Loucy (cell line): ENCODE data around the gene USP1.

Experiments
- H2AFZ ChIP-seq: fragments of 200-600 bp; sonication (generic); 2 replicates; pipeline ENCODE4 v1.6.0; 2016; ENCODE audit warnings: antibody characterized with exemption, mild to moderate bottlenecking, low read length, moderate library complexity
- H3F3A ChIP-seq: fragments of 200-600 bp; 2 replicates; pipeline ENCODE4 v1.6.0; 2016; ENCODE audit warnings: antibody characterized with exemption, low read depth, mild to moderate bottlenecking
- H3K27me3 ChIP-seq: fragments of 200-600 bp; sonication (generic); 2 replicates; pipeline ENCODE4 v1.6.1; 2014; ENCODE audit warnings: low read length, mild to moderate bottlenecking; ENCODE audit not compliant: insufficient read depth, poor library complexity, severe bottlenecking
- H3K36me3 ChIP-seq: fragments of 200-600 bp; sonication (generic); 2 replicates; pipeline ENCODE4 v1.6.1; 2016; ENCODE audit warnings: low read length; ENCODE audit not compliant: insufficient read depth
- H3K4me1 ChIP-seq: fragments of 200-600 bp; sonication (generic); 2 replicates; pipeline ENCODE4 v1.5.1; 2014; ENCODE audit warnings: low read length, mild to moderate bottlenecking; ENCODE audit not compliant: insufficient read depth, poor library complexity, severe bottlenecking
- H3K4me2 ChIP-seq: fragments of 200-600 bp; sonication (generic); 2 replicates; pipeline ENCODE4 v1.6.0; 2014; ENCODE audit warnings: antibody characterized with exemption, low read length, low read depth, mild to moderate bottlenecking; ENCODE audit not compliant: poor library complexity, severe bottlenecking
- H3K4me3 ChIP-seq: fragments of 200-600 bp; sonication (generic); 2 replicates; pipeline ENCODE4 v1.5.1; 2014; ENCODE audit warnings: low read length, mild to moderate bottlenecking, mixed read lengths; ENCODE audit not compliant: poor library complexity, severe bottlenecking
- H3K79me2 ChIP-seq: fragments of 200-600 bp; sonication (generic); 2 replicates; pipeline ENCODE4 v1.6.1; 2014; ENCODE audit warnings: low read length; ENCODE audit not compliant: insufficient read depth
- H3K9ac ChIP-seq: fragments of 200-600 bp; sonication (generic); 2 replicates; pipeline ENCODE4 v1.6.0; 2014; ENCODE audit warnings: mild to moderate bottlenecking, low read depth, low read length, moderate library complexity; ENCODE audit not compliant: poor library complexity, severe bottlenecking
- H3K9me2 ChIP-seq: fragments of 200-600 bp; sonication (generic); replicated peaks from 2 replicates; pipeline ENCODE4 v1.6.1; 2016; ENCODE audit warnings: low read depth, low read length, mixed read lengths
- H3K9me3 ChIP-seq: fragments of 200-600 bp; sonication (generic); 2 replicates; pipeline ENCODE4 v1.6.1; 2014; ENCODE audit warnings: mild to moderate bottlenecking, antibody characterized with exemption, low read length, low read depth; ENCODE audit not compliant: insufficient read depth
- H4K20me1 ChIP-seq: fragments of 200-600 bp; sonication (generic); 2 replicates; pipeline ENCODE4 v1.6.0; 2014; ENCODE audit warnings: antibody characterized with exemption, low read length, mild to moderate bottlenecking; ENCODE audit not compliant: insufficient read depth, poor library complexity, severe bottlenecking
- EZH2phosphoT487 ChIP-seq: fragments of 200-600 bp; IDR thresholded peaks from 2 replicates; pipeline ENCODE4 v1.6.1; 2018; ENCODE audit warnings: antibody characterized with exemption, mild to moderate bottlenecking, moderate library complexity, borderline replicate concordance
- TF ChIP-seq, protein P1 (sequence below): fragments of 200-600 bp; sonication (generic); conservative IDR thresholded peaks from 2 replicates; pipeline ENCODE4 v1.5.1; 2014; ENCODE audit warnings: mild to moderate bottlenecking, antibody characterized with exemption, low read length

The USP1 gene

GRCh38 chr1:62493656-62494055, 56.8 kb downstream of the USP1 start:
- no peaks in the 10 kb centered on the region for H4K20me1 ChIP-seq

DNA sequence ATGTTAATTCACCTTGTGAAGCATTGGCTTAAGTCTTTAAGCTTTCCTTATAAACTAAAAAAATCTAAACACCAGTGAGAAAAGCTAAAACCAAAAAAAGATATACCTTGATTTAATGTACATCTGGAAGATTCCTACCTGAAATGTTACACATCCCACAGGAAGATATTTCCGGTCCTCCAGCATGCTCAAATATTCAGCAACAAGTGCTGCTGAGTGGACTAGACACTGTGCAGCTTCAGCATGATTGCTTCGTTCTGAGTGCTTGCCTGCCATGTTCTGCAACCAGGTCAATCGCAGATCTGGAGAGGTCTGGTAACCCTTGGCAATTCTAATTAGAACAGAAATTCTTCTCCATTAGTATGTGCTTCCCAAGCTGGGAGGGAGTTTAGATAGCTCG, 57.3 kb downstream of the USP1 start:
- Histone ChIP-seq H3K36me3 (peaks cover 32% of the 10 kb centered on the region; the same call in 1 of the 2 replicates), H3K9me3 (no peaks in the 10 kb centered on the region), H3K9ac (no peak overlapping the region), H3K27me3 (no peaks in the 10 kb centered on the region), H4K20me1 (no peaks in the 10 kb centered on the region), H2AFZ (no peak overlapping the region), H3K9me2 (no peaks in the 10 kb centered on the region), H3K79me2 (no peaks in the 10 kb centered on the region), H3K4me1 (no peaks in the 10 kb centered on the region), H3F3A (no peaks in the 10 kb centered on the region), H3K4me2 (no peak overlapping the region), H3K4me3 (no peak overlapping the region)
- TF ChIP-seq, protein P1, sequence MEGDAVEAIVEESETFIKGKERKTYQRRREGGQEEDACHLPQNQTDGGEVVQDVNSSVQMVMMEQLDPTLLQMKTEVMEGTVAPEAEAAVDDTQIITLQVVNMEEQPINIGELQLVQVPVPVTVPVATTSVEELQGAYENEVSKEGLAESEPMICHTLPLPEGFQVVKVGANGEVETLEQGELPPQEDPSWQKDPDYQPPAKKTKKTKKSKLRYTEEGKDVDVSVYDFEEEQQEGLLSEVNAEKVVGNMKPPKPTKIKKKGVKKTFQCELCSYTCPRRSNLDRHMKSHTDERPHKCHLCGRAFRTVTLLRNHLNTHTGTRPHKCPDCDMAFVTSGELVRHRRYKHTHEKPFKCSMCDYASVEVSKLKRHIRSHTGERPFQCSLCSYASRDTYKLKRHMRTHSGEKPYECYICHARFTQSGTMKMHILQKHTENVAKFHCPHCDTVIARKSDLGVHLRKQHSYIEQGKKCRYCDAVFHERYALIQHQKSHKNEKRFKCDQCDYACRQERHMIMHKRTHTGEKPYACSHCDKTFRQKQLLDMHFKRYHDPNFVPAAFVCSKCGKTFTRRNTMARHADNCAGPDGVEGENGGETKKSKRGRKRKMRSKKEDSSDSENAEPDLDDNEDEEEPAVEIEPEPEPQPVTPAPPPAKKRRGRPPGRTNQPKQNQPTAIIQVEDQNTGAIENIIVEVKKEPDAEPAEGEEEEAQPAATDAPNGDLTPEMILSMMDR = no peak
- TF ChIP-seq EZH2phosphoT487 = no peak

More at GRCh38 chr1:62493656-62494055, 56.8 kb downstream of the USP1 start:
- no peaks in the 10 kb centered on the region for H3K79me2 ChIP-seq
- peaks cover 34% of the 10 kb centered on the region; the same call in 1 of the 2 replicates for H3K36me3 ChIP-seq
- H3K9me2 ChIP-seq = no peaks in the 10 kb centered on the region
- H3K4me2 ChIP-seq = no peak overlapping the region
- H3K4me3 ChIP-seq = no peak overlapping the region
- TF ChIP-seq, protein P1 = no peak
- TF ChIP-seq EZH2phosphoT487 = no peak
- no peaks in the 10 kb centered on the region for H3F3A ChIP-seq
- no peak overlapping the region for H3K9ac ChIP-seq
- no peak overlapping the region for H2AFZ ChIP-seq
- H3K4me1 ChIP-seq = no peaks in the 10 kb centered on the region
- no peaks in the 10 kb centered on the region for H3K27me3 ChIP-seq
- H3K9me3 ChIP-seq = no peaks in the 10 kb centered on the region

DNA sequence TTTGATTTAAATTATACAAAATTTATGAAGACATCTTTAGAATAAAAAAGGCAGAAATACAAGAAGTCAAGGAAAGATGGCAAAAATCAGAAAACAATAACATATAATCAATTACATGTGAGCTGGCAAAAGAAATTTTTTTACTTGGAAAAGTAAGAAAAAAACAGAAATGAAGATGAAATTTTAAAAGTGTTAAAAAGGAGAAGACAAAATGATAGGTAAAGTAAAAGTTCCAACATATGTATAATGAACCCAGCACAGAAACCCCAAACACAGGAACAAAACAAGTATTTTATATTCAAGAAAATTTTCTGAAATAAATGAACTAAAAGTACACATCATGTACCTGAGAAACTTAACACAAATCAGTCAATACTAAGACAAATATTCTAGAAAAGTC, 63.4 kb downstream of the USP1 start:
- no peaks in the 10 kb centered on the region for H3K9me3 ChIP-seq
- H3F3A ChIP-seq = no peaks in the 10 kb centered on the region
- H2AFZ ChIP-seq = no peak overlapping the region
- TF ChIP-seq, protein P1 = no peak
- no peak for TF ChIP-seq EZH2phosphoT487
- no peak overlapping the region for H3K4me3 ChIP-seq
- H3K9me2 ChIP-seq = no peaks in the 10 kb centered on the region
- no peaks in the 10 kb centered on the region for H4K20me1 ChIP-seq
- no peak overlapping the region for H3K9ac ChIP-seq
- H3K4me2 ChIP-seq = no peak overlapping the region
- no peaks in the 10 kb centered on the region for H3K79me2 ChIP-seq
- H3K4me1 ChIP-seq = no peaks in the 10 kb centered on the region
- no peaks in the 10 kb centered on the region for H3K27me3 ChIP-seq
- H3K36me3 ChIP-seq = peaks cover 5% of the 10 kb centered on the region; the same call in 1 of the 2 replicates
